ENCODE measurements around the gene LTBP1.

LTBP1 gene

DNA sequence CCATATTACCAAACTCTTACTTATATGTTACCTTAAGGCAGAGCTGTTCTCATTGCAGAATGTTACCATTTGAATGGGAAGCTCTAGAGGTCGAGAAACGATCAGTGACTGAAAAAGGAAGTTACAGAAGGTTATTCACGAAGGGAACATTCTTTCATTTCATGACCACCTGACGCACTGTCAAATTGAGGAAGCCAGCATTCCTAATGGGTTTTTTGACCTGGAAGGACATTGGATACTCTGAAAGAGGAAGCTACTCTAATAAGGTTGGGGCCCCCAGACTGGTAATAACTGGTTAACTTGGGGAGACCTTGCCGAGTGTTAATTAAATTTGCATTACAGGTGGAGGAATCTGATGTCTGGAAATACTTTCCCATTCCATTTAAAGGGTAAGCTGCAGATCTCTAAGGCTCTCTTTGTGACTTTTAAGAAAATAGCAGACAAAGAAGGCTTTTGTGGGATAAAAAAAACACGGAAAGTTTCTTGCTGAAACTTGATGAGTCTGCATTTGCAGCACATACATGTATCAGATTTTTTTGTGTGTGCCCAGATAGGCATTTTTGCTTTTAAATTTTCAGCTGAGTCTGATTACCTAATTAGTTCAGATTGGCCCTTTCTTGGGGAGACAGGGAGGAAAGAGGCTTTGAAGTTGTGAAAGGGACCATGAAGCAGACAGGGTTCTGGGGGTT lies 137.1 kb downstream of the LTBP1 start:
- no peak for DNase-seq (ENCODE audit: low spot score)

DNA sequence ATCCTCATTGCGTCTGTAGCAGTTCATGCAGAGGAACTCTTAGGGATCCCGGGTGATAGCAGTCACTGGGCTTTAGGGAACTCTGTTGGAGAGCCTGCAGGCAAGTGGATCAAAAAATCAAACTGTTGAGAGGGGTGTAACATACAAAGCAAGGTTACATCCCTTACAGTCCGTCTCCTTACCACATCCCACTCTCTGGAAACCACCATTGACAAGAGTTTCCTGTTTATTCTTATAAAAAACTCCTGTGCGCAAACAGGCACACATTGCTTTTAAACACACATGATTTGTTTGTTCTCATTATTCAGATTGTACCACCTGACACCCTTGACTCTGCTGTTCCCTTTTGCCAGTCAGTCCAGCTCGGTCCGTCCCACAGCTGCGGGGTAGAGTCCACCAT lies 137.7 kb downstream of the LTBP1 start:
- DNase-seq (ENCODE audit: low spot score) = no peak

DNA sequence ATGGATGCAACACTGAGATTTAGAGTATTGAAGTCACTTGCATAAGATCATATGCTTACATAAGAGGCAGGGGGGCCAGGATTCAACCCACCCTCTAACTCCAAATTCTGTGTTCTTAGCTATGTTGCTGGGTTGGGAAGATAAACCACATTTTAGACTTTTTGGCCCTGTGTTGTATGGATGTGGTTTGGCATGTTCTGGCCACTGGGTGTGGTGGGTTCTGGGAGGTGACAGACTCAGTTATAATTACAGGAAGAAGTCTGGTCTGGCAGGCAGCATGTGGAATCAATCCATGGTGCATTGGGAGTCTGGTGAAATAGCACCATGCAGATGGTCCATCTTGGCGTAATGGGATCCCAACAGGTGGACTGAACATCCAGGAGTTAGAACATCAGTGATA lies 138.9 kb downstream of the LTBP1 start:
- DNase-seq (ENCODE audit: low spot score) = no peak

DNA sequence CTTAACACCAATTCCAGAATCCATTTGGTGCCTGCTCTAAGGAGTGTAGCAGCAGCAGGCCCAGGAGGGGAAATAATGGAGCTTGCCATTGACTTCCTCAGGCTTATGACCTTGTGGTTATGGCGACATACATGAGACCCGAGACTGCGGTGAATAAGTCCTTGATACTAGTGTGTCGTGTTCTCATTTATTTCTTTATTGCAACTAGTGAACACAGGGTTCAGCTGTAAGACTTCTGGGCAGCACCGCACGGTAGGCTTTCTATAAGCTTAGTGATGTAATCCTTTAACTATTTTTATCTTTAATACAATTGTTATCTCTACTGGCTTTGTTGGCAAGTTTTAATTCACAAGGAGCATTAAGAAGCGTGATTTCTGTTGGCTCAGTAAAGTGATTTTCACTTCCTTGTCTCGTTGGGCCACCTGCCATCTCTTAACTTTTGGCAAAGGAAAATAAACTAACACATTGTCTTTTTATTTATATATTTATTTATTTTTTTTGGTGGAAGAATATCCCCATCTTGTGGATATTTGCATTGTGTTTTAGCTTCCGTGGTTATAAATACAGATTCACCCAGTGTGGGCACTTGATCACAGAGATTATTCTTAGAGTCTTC lies 139.8 kb downstream of the LTBP1 start:
- DNase-seq (ENCODE audit: low spot score) = no peak

DNA sequence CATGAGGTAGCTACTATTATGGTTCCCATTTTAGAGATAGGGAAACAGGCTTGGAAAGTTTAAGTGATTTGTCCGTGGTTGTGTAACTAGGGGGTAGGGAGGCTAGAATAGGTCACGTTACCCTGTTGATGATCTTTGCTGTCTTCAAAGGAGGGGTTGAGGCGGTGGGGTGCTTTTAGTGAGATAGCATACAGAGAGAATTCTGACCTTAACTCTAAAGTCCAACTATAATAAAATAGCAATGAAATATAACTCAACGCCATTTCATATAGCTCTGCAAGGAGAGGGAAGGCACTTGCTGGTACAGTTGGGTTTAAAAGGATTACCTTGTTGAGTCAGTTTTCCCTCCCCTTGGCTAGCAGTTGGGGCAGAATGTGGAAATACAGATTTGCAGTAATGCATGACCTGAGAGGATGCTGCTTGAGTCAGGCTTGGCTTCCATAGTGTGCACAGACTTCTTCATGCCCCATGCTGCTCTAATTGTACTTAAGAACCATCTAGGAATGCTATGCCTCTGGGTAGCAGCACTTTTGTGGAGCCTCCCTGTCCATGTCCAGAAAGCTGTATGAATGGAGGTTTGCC lies 143.9 kb downstream of the LTBP1 start:
- DNase-seq (ENCODE audit: low spot score) = no peak

DNA sequence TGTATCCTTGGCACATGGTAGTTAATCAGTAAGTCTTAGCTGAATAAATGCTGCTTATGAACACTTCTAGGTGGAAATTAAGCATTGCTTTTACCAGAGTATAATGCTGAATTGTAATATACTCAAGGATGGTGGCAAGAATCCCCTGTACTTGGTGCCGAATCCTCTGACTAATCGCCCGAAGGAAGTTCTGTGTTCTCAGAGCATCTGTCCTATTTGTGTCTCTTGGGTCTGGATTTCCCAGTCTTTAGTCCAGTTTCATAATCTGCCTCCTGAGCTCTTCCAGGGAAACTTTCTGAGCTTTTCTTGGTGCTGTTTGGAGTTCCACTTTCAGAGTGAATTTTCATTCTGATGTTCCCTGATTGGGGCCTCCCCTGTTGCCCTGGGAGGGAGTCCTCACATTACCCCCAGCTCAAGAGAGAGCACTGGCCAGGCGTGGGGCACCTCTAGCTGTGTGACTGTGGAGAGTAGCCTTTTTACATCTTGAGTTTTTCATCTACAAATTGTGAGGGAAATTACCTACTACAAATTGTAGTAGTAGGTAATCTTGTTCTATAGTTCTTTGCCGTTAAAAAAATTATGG lies 144.9 kb downstream of the LTBP1 start:
- no peak for DNase-seq (ENCODE audit: low spot score)

DNA sequence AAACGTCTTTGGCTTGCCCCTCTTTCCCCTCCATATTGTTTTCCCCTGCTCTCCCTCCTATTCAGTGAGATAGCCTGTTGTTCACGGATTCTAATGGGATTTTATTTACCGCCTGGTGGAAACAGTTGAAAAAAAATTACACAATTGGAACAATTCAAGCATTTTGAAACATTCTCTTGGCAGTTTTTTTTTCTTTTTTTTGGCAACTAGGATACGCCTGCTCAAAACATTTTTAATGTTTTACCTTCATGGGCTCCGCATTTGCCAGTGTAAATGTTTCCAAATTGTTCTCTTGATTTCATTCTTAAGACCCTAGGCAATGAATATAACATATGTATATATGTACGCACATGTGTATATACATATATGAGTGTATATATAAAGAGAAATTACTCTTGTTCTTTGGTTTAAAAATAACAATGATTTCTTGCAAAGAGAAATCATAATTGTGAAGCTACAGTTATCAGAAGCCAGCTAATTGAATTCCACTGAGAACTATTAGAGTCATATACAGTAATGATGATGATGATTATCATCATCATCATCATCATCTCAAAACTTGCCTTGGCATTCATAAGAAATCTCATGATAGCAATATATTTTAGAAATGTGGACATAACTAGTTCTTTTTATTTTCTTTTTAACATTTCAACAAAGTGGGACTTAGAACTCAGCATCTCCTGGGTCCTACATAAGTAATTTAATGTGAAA lies 146.7 kb downstream of the LTBP1 start:
- no peak for DNase-seq (ENCODE audit: low spot score)

DNA sequence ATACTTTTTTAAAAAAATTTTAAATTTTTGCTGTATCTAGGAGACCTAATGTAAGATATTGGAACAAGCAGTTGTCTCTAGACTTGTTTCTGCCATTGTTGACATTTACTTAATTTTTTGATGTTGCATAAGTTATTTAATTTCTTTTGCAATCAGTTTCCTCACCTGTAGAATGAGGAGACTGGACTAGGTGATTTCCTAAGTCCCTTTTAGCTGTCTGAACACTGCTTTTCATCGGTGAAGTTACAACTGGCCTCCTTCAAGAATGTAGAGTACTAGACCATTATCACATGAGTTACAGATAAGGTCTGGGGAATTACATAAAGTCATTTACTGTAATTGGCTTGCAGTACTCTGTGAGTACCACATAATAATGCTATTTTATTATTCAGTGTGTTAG lies 147.6 kb downstream of the LTBP1 start:
- DNase-seq (ENCODE audit: low spot score) = no peak

DNA sequence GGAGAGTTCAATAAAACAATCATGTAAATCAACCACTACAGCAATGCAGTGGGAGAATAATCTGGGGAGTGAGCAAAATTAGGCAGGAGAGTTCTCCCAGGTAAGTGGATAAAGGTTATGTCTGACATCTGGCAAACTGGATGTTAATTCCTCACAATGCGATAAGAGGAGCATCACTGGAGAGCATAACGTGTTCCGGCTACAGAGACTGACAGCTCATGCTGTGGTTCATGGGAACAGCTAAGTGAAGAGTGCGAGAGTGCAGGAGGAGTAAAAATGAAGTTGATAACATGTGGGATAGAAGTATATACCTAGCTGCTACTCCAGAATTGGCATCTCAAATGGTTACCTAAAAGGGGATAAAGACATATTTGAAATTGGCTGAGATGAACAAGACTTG lies 153.2 kb downstream of the LTBP1 start:
- DNase-seq (ENCODE audit: low spot score) = no peak

DNA sequence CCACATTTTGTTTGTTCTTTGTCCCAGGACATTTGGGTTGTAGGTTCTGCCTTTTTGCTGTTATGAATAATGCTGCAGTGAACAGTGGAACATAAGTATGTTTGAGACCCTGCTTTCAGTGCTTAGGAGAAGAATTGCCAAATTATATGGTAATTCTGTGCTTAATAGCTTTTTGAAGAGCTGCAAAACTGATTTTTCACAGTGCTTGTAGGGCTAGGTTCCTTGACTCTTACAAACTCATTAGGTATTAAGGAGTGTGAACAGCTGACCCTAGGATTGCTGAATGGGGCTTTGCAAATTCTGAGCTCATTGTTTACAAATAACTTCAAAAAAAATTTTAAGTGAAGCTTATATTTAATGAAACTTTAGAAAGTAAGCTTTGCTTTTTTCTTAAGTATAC lies 154.2 kb downstream of the LTBP1 start:
- no peak for DNase-seq (ENCODE audit: low spot score)

DNA sequence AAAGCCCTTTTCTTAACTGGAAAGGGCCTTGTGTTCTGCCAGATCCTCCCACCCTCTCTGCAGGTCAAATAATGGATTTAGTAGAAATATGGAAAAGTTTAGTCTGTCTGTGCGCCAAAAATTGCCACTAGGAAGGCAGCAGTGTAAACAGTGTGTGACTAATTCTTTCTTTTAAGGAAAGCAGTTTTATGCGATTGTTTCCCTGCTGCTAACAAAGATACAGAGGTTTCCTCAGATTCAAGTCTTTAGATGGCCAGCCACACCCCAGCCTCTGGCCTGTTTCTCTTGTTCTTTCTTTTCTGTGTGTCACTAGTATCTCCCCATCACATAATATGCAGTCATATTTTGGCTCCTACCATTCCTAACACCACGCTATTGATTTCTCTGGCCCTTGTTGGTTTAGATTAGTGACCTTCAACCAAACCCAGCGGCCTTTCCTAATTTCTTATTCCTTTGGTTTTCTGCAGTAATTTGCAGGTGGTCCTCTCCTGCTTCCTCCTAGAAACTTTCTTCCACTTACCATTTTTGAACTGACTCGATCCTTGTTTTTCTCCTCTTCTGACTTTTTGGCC lies 157.4 kb downstream of the LTBP1 start:
- no peak for DNase-seq (ENCODE audit: low spot score)

DNA sequence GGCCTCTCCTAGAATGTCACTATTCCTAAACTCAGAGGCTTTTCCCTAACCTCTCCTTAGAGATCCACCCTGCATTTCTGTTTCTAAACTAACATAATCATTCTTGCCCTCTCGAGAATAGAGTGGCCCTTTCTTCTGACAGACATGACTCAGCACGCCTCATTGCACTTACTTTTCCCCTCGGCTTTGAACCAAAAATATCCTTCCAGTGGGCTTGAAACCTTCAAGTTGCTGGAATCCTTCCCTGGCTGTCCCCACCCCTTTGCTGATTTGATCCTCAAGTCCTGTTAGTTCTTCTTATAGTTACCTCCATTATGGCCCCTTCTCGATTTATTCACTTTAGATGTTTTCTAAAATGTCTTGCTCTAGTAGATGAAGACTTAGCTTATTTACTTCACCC lies 158.0 kb downstream of the LTBP1 start:
- DNase-seq (ENCODE audit: low spot score) = no peak

DNA sequence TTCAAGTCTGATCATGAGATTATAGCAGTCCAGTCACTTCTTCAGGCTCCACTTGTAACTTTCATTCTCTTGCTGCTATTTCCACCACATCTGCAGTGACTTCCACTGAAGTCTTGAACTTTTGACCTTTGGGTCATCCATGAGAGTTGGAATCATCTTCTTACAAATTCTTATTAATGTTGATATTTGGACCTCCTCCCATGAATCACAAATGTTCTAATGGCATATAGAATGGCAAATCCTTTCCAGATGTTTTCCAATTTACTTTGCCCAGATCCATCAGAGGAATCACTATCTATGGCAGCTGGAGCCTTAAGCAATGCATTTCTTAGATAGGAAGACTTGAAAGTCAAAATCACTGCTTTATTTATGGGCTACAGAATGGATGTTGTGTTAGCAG lies 159.4 kb downstream of the LTBP1 start:
- no peak for DNase-seq (ENCODE audit: low spot score)

DNA sequence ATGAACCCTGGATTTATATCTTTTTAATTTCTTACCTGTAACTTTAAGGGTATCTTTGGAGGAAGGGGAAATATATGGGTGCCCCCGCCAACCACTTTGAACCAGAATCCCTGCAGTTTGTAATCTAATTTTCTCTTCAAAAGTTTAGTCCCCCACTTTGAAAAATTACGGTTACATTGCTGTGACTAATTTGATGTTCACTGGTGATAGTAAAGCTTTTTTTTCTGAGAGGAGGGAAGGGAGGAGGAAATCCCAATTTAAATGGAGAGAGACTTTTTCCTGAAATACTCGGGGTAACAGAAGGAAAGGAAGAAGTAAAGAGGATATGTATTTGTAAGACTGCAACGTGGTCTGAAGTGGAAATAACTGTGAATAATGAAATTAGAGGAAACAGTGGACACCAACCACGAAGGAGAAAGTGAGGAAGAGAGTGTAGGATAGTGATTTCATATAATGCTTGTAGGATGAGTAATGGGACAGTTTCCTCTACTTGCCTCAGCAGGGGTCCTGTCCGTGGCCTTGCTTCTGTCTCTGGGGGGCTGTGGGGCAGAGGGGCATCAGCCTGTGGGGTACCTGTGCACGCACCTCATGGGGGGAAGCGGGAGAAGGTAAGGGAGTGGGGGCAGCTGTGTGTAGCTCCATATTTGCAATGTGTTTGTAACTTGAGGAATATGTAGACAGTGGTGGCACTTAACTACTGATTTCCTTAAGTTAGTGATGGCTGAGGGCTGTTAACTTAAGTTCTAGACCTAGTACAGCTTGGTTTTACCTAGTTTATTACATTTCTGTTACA lies 161.1 kb downstream of the LTBP1 start:
- no peak for DNase-seq (ENCODE audit: low spot score)

DNA sequence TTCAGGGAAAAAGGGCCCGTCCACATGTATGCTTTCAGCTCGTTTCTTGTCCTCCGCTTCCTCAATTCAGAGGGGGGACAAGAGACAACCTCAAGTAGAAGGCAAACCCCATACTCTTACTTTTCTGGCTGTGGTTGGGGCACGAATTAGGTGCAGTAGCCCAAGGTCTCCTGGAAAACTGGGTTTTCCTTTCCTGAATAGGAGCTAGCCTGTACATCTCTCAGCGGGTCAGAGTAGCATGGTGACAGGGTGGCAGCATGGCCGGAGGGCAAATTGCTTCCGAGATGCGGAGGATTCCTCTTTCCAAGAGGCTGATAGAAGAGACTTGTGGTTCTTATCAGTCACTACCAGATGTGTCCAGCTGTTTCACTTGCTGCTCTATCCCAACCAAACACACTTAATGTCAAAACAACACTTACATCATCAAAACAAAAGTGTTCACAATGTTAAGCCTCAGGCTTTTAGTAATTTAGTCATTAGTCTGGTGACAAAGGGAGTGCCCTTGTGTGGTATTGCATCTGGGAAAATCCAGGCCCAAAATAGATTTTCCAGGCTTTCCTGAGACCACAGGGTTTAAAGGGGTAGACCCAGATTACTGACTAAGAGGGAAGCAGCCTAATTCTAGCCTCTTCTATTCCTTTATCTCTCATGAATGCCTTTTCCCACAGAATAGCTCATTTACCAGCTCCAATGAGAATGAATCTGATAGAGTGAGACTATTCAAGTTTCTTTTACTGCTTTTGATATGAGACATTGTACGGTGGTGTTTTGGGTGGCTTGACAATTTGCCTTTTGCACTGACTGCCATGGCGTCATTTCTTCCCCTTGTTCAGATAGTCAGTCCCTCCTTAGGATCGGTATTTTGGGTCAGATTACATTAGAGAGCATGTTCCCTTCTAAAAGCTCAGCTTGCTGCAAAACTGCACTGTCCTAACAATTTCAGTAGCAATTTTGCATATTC lies 162.0 kb downstream of the LTBP1 start:
- no peak for DNase-seq (ENCODE audit: low spot score)

DNA sequence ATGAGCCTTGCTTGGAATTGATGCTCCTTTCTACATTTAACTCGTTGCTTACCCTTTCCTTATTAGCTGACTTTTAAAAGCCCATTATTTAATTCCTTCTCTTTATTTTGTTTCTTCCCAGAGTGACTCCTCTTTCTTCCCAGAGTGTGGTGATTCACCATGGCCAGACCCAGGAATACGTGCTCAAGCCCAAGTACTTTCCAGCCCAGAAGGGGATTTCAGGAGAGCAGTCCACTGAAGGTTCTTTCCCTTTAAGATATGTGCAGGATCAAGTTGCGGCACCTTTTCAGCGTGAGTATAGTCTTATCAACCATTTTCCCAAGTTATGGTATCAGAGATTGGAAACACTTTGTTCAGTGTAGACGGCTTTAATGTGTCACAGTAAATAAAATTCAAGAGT lies 163.7 kb downstream of the LTBP1 start:
- DNase-seq (ENCODE audit: low spot score) = no peak

DNA sequence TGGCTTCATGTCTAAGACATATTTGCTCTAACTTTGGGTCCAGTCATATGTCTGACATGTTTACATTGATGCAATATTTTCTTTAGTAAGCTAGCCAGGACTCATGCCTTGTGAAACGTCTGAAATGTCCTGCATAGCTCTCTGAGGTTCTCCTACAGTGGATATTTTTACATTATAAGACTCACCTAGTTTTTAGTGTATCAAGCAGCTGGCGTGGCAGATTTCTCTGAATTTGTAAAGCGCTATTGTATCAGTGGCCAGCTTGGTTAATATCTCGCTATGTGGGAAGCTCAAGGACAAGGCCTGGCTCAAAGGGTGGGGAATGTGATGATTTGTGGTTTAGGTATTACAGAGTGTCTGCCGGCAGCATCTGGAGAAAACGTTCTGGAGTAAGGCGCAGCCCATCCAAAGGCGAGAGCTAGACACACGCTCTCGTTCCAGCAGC lies 164.3 kb downstream of the LTBP1 start:
- DNase-seq (ENCODE audit: low spot score) = no peak

DNA sequence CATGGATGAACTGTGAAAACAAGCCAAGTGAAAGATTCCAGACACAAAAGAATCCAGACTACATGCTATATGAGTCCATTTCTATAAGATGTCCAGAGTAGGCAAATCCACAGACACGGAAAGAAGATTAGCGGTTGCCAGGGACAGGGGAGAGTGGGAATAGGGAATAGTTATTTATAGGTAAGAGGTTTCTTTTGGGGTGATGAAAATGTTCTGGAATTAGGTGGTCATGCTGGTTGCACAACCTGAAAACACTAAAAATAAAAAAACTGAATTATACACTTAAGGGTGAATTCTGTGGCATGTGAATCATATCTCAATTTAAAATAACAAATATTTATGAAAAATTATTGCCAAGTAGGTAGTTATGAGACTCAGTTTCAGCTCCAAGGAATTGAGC lies 168.4 kb downstream of the LTBP1 start:
- no peak for DNase-seq (ENCODE audit: low spot score)

DNA sequence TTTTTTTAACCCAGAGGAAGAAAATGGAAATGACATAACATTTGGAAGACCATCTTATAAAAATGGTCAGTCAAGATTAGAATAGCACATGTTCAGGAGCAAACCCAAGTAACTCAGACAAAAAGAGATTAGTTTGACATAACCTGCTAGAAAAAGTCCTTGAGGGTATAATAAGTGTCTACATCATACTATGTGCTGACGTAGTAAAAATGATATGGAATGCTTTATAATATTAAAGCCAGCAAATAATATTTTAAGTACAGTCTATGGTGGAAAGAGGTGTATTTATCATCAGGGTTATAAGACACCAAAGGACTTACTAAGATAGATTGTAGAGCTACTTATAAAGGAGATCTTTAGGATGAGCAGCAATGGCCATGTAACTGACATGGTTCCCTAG lies 169.0 kb downstream of the LTBP1 start:
- no peak for DNase-seq (ENCODE audit: low spot score)

DNA sequence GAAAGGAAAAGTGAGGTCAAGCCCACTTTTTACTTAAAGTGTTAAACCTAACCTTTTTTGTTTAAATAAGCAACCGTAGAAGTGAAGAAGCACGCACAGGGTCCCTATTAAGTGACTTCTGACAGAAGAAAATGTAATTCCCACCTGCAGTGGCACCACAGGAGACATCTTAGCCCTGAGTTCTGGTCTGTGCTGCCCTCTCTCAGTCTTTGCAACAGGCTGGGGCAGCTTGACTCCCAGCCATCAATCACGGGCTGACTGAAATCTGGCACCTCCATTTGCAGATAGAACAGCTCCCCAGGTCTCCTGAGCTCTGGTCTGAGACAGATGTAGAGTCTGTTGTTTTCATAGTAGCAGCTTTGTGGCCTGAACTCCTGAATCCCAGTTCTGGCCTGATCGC lies 170.0 kb downstream of the LTBP1 start:
- DNase-seq (ENCODE audit: low spot score) = no peak
